Ovary (tissue), 3 donors: ENCODE measurements around the gene CMC1.

Source experiments
- EP300 ChIP-seq: sonication (generic); formaldehyde crosslinking; IDR thresholded peaks from one replicate; pipeline ENCODE4 v1.6.1; 2017; ENCODE audit warnings: antibody characterized with exemption
- POLR2A ChIP-seq: fragments of 450-650 bp; IDR thresholded peaks from one replicate; pipeline ENCODE4 v1.6.1; 2017; ENCODE audit warnings: antibody characterized with exemption, mild to moderate bottlenecking, moderate library complexity
- TF ChIP-seq, protein P1 (sequence below), 3 donors: fragments of 450-650 bp in 2 of 3; fragments of 200-600 bp in 1 of 3; IDR thresholded peaks; one replicate each; pipeline versions ENCODE4 v1.5.1 to v1.8.0; 2016 to 2022; ENCODE audit warnings: antibody characterized with exemption in 3 of 3, mild to moderate bottlenecking in 1 of 3
- donor health status: DM: no; HTN: no; CAD: no.

DNA sequence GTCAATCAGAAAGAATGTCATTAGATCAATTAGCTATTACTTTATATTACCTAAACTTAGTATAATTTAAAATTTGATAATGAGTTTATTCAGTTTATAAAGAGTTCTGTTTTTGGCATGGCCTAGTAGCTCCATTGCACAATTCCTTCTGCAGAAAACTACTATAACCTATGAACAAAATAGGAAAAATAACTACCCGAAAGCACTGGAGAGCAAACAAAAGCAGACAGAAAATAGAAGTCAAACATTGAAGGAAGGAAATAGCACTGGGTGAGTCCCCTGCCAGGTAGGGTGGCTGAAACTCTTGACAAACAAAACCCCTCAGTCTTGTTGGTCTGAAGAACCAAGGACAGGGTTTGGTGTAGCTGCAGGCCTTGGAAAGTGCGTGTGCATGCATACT is 37.5 kb downstream of the CMC1 start:
- TF ChIP-seq POLR2A = no peak
- TF ChIP-seq, protein P1, sequence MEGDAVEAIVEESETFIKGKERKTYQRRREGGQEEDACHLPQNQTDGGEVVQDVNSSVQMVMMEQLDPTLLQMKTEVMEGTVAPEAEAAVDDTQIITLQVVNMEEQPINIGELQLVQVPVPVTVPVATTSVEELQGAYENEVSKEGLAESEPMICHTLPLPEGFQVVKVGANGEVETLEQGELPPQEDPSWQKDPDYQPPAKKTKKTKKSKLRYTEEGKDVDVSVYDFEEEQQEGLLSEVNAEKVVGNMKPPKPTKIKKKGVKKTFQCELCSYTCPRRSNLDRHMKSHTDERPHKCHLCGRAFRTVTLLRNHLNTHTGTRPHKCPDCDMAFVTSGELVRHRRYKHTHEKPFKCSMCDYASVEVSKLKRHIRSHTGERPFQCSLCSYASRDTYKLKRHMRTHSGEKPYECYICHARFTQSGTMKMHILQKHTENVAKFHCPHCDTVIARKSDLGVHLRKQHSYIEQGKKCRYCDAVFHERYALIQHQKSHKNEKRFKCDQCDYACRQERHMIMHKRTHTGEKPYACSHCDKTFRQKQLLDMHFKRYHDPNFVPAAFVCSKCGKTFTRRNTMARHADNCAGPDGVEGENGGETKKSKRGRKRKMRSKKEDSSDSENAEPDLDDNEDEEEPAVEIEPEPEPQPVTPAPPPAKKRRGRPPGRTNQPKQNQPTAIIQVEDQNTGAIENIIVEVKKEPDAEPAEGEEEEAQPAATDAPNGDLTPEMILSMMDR (IDR thresholded peaks at IDR 0.05) = no peak
- no peak for TF ChIP-seq EP300
